ENCODE measurements around the gene MGA.

The MGA gene

DNA sequence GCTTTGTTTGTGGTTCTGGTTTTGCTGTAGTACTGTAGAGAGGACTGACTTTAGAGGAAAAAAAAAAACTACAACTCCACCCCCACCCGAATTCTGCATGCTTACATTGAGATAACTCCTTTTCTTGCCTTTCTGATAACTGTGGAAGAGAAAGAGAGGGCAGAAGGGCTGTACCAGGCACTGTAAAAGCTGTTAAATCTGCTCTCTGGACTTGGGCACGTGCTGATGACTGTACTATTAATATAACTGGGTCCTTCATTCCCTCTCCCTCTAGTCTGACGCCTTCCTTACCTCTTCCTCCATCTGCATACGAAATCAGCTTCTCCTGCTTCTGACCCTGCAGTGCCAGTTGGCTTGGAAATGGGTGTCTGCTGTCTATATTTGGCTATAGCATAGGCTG lies 129.0 kb downstream of the MGA start:
- no peak for DNase-seq

DNA sequence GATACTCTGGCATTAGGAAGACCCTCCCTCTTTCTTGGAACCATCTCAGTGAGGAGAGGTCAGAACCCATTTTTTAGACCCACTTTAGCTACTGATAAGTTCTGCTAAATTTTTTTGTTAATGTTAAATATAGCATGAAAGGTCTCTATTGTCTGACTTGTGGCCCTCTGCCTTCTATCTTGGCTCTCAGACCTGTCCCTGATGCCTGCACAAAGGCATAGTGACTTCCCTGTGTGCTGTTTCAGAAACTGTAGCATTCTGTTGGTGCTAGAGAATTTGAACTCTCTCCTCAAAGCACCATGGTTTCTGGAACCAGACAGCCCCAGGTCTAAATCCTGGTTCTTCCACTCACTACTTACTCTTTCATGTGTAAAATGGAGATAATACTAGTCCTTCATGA lies 129.5 kb downstream of the MGA start:
- DNase-seq: no peak

DNA sequence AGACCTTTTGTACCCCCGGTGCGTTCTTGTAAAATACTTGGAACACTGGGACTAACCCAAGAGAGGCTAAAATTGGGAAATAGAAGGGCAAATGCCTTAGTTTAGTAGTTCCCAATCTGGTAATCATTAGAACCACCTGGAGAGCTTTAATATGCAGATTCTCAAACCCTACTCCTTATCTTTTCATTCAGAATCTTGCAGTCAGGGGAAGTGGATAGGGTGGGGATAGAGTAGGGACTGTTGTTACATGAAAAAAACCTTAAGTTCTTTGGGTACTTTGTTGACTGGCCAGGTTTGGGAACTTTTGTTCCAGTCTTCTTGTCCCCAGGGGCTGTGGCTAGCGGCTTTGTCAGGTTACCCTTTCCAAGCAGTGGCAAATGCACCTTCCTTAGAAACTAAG lies 130.0 kb downstream of the MGA start:
- DNase-seq: no peak

DNA sequence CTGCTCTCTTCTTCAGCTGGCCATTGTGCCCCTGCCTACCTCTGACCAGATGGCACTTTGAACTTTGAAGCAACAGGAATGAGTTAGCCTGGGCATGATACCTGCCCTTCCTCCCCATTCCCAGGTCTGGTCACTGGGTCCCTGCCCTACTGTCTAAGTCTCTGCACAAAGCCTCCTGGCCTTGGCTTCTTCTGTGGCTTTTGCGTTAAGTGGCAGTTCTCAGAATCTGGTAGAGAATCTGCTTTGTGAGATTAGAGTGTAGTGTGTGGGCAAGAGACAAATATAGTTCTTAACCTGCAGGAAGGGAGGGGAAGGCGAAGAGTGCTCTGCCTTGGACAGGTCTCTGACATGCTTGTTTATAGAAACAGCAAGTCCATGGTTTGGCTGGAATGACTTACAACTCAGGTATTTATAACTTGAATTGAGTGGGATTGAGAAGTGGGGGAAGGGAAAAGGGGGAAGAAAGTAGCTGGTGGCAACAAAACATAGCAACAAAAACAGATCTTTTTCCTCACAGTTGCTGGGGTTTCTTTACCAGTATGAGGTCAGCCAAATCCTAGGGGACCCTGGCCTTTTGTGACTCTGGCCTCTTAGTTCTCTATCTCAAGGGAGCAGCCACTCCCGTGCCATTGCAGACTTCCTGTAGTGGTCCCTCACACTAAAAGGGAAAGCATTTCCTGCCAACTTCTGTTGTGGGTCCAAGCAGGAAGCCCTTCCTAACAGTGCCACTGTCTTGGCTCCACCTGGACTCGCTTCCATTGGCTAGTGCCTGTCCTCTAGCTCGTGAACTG lies 130.7 kb downstream of the MGA start:
- DNase-seq: peak; percentile 79

DNA sequence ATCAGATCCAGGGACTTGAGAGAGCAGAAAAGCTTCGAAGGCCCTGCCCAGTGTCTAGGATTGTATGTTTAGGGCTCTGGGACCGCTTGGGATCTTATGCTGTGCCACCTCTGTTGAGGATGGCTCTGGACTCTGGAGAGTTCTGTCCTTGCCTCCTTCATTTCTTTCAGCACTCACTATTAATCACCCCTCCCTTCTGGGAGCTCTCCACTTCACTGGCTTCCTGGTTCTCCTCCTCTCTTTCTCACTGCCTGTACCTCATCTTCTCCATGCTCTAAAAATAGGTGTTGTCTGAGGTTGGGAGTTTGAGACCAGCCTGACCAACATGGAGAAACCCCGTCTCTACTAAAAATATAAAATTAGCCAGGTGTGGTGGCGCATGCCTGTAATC lies 131.3 kb downstream of the MGA start:
- no peak for DNase-seq

DNA sequence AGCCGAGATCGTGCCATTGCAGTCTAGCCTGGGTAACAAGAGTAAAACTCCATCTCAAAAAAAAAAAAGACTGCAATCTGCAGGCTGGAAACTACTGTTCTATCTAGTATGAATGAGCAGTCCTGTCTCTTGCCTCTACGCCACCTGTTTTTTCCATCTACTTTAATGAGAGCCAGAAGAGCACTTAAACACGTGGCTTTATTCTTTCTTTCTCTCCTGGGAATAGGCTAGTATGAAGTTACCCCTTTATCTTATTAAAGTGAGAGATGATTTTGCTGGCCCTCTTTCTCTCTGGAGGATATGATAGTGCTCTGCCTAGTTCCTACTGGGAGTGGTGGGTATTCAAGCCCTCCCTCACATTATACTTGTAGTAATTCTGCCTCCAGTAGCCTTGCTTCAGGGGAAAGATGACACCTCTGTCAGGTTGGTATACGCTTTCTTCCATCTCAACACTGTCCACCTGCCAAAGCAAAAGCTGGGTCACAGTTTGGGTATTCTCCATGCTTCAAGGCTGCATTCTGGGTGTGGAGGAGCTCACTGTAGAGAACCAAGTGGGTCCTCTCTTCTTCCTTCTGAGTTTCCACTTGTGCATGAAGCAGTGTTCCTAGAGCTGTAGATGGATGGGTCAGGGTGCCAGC lies 131.9 kb downstream of the MGA start:
- DNase-seq: no peak

DNA sequence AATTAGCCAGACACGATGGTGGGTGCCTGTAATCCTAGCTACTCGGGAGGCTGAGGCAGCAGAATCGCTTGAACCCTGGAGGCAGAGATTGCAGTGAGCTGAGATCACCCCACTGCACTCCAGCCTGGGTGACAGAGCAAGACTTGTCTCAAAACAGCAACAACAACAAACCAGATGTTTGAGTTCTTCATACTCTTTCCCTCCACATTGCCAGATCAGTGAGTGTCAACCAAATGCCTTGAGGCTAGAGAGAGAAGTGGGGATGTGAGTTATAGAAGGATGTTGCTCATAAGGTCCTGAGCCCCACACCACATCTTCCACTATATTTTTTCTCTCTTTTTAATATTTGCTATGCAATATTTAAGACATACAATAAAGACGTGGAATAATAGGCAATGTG lies 133.9 kb downstream of the MGA start:
- no peak for DNase-seq

DNA sequence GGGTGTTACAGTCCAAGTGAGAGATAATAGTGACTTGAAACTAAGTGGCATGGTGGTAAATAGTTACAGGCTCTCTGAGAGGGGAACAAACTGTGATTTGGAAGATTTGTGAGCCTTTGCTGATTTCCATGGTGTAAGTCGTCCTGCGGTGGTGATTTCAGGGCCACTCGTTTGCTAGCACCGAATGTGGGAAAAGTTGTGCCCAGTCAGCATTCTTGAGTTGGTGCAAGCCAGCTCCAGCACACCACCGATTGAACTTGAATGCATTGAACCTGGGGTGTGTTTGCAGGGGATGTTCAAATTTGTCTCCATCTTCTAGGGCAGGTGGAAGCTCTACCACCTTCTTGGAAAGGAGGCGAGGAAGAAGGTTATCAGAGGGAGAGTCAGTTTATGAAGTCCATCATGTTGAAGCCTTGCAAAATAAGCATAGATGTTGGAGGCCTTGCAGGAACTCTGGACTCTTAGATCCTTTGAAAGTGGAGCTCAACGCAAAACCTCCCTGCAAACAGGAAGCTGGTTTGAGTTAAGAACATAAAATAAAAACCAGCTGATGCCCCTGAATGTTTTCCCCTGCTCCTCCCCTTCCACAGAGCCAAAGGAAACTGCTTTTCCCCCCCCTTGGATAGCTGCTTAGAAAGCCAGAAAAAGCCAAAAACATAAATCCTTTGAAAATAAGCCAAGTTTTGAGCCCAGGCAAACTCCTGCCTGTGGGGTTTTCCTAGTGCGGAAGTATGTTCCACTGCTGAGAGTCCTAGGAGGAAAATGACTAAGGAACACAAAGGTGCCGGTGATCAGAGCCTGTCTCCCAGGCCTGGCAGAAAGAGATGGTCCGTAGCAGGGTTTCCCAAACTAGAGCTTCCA lies 136.0 kb downstream of the MGA start:
- DNase-seq: no peak

DNA sequence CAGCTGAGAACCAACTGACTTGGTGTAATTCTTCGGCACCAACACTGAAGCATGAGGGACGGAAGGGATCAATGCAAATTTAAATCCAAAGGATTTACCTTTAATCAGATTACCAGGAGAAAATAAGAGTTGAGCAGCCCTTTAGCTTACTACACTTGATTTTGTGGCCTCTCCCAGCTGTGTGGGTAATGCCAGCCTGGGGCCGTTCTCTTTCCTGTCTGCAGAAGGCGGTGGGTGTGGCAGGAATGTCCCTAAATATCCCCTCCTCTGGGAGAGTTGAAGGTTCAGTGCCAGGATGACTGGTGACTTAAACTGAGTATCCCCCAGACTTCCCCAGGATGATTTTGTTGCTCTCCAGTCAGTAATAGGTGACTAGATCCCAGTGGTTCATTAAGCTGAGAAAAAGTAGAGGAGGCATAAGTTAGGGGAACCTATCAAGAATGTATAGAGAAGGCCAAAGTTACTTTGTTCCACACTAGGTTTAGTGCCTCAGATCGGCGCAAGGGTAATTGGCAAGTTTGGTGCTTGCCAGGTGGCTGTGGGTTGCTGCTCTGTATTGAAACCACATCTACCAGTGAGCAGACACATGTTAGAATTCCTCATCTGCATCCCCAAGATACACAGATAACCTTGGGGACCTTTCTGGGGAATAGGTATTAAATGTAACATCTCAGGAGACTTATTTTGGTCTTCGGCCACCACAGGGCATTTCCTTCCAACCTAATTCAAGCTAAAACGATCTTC lies 137.2 kb downstream of the MGA start:
- peak; percentile 53 for DNase-seq

DNA sequence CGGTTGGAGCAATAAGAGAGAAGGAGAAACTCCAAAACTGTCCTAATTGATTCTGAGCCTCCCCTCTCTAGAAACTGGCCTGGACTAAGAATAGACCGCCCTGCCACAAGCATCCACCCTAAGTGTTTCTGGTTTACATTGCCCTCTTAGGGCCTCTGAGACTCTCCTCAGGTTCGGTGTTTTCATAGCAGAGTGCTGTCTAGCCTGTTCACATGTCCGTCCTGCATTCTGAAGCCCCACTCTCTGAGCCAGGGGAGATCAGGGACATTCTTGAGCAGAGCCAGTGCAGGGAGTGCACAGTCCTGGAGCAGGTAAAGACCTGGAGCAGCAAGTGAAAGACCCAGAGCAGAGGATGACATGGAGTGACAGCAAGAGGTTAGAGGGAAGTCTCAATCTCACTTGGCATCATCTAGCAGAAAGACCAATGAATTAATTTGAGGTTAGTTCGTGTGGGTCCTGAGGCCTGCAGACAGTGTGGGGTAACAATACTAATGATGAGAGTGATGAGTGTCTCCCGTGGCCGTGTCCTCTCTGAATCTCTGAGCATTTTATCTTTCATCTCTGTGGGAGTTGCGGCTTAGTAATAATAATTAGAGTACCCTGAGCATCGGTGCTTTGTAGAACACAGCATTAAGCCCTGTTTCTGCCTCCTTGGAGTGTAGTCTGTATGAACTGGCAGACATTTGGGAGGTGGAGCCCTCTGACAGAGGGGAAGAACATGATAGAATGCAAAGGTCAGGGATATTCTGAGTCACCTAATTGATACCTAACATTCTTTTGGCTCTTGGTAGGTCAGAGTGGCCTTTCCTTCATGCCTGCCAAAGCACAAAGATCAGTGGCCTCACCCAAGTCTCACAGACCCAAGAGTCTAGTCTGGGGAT lies 138.6 kb downstream of the MGA start:
- DNase-seq: peak; percentile 79

DNA sequence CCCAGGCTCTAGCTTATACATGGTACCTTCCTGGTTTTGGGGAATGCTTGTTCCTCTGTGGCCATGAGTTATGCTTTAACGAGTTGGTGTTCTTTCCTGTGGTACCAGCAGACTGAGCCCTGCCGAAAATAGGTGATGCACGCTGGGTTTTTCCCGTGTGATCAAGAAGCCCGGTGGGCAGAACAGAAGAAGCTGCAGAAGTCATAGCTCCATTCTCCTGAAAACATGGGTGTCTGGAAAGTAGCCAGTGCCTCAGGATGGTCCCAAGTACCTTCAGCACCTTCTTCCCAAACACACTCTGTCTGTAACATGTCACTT lies 139.2 kb downstream of the MGA start:
- no peak for DNase-seq

DNA sequence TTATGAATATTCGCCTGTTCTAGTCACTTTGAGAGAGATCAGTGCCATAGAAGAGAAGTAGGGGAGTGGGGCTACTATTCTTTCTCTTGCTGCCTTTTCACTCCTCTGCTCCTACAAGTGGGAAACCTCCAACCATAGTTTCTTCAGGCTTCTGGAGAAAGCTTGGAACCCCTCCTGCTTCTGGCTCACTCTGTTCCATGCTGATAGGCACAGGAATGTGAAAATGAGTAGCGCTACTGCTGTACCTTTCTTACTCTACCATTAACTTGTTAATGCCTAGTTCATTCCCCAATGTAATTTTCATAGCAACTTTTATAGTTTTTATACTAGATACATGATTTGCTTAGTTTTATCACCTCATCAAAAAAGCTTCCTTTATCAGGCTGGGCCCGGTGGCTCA lies 141.0 kb downstream of the MGA start:
- DNase-seq: no peak

DNA sequence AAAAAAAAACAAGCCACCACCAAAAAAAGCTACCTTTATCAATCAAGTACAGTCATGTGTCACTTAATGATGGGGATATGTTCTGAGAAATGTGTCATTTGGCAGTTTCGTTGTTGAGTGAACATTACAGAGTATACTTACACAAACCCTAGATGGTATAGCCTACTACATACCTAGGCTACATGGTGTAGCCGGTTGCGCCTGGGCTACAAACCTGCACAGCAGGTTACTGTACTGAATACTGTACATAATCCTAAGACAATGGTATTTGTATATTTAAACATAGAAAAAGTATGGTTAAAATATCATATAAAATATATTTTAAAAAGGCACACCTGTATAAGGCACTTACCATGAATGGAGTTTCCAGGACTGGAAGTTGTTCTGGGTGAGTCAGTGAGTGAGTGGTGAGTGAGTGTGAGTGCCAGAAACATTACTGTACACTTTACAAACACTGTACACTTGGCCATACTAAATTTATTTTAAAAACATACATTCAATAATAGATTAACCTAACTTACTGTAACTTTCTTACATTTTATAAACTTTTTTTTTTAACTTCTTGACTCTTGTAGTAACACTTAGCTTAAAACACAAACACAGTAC lies 141.7 kb downstream of the MGA start:
- DNase-seq: no peak

DNA sequence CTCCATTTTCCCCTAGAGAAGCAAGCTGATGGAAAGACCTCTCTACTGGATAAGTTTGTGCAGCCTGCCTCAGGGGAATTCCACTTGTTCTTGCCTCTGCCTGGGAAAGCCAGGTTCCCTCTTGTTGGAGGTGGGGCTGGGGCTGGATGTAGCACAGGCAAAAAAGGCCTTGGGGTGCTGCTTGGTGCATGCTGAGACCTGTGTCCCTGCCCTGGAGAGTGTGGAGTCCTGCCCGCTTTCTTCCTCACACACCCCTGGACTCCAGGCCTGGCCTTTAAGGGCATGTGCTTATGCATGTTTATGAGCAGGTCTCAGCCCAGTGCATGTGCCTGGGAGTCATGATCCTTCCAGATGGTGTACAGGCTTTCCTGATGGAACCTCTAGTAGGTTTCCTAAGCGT lies 144.2 kb downstream of the MGA start:
- DNase-seq: peak; percentile 85

DNA sequence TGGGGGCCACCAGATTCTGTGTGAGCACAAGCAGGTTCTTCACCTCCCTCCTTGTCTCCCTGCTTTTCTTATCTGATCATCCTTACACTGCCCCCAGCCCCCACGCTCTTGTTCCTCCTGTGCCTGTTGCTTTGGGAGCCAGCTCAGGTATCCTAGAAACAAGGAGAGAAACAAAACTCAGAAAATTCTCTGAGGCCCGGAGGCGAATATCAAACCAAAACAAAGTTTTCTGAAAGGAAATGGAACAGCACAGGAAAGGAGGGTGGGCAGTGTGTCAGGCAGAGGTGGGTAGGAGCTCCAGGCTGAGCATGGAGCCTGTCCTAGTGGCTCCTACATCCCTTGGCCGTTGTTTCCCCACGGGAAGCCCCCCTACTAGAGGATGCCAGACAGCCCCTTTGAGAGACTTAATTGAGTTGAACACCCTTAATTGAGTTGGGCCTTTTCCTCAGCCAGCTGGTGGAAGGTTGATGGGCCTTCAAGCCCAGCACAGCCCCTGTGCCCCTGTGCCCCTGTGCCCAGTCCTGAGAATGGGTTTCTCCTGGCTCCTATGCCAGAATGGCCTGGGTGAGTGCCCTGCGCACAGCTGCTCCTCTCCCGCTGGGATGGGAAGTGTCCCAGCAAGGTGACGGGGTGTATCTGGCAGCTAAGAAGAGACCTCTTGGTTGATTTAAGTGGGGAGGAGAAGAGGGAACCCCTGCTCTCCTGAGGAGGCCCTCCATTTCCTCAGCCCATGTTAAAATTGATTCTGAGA lies 144.9 kb downstream of the MGA start:
- DNase-seq: peak; percentile 50

DNA sequence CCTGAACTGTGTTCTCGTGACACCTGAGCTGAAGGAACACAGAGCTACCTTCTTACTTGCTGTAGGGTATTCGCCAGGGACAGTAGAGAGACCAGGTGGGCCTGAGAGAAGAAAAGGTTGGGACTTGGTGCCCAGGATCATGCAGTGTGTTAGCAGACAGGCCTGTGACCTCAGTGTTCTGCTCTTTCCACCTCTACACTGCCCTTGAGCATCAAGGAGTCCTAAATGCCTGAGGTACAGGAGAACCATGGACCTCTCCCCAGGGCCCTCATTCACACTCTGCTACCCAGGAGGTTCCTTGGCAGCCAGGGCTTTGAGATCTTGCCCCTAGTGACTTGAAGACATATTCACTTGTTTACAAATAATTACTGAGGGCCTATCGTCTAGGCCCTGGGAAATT lies 145.5 kb downstream of the MGA start:
- peak; percentile 53 for DNase-seq

DNA sequence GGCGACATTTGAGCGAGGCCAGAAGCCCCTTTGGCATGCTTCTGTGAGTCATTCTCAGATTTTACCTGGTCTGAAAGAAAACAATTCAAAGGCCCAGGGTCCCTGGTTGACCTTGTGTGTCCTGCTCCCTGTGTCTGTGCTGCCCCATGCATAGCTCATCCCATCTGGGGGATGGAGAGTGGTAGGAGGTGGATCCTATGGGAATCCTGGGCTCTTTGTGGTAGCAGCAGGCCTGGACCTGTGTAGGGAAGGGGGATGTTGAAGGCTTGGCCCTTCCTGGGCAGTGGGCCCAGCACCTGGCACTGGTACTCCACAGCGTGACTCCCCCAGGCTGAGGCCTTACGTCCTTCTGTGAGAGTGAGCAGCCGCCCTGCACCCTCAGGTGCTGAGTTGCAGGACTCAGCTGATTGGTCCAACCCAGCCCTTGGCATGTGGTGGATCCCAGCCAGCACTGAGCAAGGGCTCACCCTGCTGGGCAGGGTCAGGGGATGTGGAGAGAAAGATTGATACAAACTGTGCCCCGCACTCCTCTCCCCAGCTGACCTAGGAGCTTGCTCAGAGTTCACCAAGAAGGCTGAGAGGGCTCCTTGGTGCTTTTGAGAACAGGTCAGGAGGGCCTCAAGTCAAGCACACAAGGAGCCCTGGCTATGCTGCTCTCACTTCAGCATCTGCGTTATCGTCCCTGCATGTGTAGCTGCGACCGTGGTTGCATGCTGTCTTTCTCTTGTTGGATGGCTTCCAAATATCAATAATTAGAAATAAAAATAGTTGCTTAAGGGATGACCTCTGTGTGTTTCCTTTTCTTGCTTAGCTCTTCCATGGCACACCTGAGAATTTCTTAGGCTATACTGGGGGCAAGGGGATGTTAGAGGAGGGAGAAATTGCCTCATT lies 146.3 kb downstream of the MGA start:
- peak; percentile 87 for DNase-seq

DNA sequence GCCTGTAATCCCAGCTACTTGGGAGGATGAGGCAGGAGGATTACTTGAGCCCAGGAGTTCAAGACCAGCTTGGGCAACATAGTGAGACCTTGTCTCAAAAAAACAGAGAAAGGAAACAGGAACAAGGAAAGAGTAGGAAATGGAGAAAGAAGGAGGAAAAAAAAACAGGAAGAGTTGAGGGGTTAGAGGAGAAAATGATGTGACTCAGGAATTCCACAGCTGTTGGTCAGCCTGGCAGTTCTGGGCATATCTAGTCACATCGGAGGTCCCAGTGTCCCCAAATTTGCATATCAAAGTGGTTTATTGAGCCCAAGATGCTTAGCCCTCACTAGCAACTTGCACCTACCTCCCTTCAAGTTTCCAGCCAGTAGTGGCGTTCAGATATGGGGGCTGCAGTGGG lies 148.9 kb downstream of the MGA start:
- no peak for DNase-seq

DNA sequence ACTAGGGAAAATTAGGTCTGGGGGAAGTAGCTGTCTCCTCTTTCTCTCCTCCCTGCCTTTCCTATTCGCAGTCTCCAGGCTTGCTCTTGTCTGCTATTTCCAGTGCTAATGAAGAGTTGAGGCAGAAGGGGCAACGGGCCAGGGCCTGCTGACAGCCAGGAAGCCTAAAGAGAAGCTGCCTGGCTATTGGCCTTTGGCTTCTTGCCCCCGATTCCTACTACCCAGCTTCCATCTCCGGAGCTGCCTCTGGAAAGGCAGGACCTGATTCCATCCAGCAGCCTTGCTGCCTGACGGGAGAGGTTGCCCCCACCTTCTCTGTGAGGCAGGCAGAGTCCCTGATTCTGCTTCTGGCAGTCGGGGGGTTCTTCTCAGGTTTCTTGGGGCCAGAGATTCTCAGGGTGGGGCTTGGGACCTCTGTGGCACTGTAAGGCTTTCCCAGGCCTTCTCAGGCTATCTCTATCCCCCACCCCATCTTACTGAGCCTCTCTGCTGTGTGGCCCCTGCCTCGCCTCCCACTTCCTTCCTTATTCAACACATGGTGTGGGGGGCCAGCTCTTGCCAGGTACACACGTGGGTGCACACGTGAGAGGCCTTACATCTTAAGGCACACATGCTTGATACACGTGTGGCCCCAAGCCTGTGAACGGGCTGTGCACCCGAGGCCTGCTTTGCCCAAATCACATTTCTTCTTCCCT lies 149.5 kb downstream of the MGA start:
- DNase-seq: no peak

Measured in islet precursor cell (in vitro differentiated cells).